Measurements from ENCODE around the gene IPMK. TPM values are rescaled to one million over a fixed set of nuclear protein-coding genes. Genes with fewer than 3 reads are reported as not detected.

Gene IPMK
- total RNA-seq: 8.5 and 11.1 TPM in 2 replicates

- peak; percentile 60 for DNase-seq (ENCODE audit: low read depth)
Measured at GRCh38 chr10:58267713-58268453, at the start of gene IPMK. IPMK (minus strand) TSS chr10:58267894; CDS start chr10:58267611, 283 bp downstream.

- no peak for DNase-seq (ENCODE audit: low read depth)
Measured at GRCh38 chr10:58316874-58317273, 49.2 kb upstream of the IPMK start.

DNA sequence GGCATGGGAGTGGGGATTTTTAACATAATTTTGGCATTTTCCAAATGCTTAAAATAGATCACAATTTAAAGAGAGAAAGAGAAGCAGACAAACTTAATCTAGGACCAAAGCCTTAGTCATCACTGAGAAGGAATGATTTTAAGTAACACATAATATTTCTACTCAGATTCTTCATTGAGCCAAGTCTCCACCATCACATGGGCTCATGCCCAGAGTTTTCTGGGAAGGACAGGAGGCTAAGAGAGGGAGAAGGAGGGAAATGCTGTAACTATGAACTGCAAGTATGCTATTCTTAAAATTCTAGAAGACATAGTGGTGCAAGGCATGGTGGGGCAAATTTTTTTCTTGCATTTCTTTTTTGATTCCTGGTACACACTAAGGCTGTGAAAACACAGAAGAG lies 43.3 kb upstream of the IPMK start:
- DNase-seq (ENCODE audit: low read depth): no peak

DNA sequence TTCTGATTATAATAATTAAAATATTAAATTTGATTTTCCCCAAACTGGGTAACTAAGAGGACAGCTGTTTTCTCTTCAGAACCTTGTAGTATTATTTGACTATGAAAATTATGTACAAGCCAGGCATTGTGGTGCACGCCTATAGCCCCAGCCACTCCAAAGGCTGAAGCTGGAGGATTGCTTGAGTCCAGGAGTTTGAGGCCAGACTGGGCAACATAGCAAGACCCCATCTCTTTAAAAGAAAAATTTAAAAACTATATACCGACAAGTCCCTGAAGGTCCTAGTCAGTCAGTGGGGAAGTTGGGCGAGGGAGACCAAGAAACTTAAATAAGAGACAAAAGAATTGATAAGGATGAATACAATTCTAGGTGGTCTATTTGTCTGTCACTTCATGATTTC lies 40.0 kb upstream of the IPMK start:
- DNase-seq (ENCODE audit: low read depth): no peak

DNA sequence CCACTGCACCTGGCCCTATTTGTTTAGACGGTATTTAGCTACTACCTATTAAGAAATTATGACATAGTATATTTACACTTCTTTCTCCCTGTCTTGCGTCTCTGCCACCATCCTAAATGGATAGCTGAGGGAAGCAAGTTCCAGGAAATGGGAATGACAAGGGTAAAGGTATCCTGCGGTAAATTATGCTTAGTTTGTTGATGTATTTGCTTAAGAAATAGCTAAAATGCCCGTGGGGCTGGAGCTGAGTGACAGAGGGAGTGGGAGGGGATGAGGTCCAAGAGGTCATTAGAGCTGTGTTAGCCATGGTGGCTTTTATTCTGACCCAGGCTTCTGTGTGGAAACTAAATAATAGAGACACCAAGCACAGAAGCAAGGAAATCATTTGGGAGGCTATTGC lies 38.1 kb upstream of the IPMK start:
- DNase-seq (ENCODE audit: low read depth): no peak

GRCh38 chr10:58304099-58304633 lies 36.5 kb upstream of the IPMK start:
- no peak for DNase-seq (ENCODE audit: low read depth)

DNA sequence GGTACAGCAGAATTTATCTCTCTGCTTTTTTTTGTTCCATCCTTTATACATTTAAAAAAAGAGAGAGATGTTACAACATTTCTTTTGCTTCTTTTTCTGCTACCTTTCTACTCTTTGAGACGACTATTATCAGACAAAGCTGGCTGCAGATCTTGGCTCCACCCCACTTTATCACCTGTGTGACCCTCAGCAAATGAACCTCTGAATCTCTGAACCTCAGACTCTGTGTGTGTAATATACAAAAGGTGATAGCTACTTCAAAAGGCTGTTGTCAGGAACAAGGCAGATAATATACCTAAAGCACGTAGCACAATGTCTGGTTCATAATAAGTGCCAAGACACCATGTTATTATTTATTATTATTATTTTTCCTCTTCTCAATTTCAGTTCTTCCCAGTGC lies 34.6 kb upstream of the IPMK start:
- DNase-seq (ENCODE audit: low read depth): no peak

GRCh38 chr10:58300676-58301075 lies 33.0 kb upstream of the IPMK start:
- no peak for DNase-seq (ENCODE audit: low read depth)

DNA sequence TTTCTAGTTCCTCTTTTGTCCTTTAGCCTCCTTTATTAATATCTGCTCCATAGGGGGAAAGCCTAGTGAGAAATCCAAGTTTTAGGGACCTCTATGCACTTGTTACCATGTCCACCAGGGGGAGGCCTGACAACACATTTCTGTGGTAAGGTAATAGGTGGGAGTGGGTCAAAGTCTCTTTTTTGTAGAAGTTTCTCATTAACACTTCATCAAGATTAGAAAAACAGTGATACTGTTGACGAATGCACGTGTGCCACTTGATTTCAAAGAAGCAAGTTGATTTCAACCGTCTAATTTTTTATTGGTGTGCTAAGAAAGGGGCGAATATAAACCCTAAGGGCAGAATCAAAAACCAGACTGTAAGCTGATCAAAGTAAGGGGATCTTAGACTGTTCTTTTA lies 31.9 kb upstream of the IPMK start:
- peak; percentile 62 for DNase-seq (ENCODE audit: low read depth)

DNA sequence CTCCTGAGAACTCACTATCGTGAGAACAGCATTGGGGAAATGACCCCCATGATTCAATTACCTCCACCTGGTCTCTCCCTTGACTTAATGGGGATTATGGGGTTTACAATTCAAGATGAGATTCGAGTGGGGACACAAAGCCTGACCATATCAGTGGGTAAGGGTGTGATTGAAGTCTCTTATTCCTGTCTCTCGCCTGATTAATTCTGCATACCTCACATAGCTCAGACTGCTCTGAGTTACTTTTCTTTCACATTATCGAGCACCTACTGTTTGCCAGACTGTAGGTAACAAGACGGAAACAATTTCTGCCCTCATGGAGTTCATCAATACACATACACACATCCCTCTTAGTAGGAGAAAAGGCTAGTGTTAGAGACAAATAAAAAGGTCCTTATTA lies 26.3 kb upstream of the IPMK start:
- no peak for DNase-seq (ENCODE audit: low read depth)

GRCh38 chr10:58291538-58292174 lies 24.0 kb upstream of the IPMK start:
- DNase-seq (ENCODE audit: low read depth): peak; percentile 58

DNA sequence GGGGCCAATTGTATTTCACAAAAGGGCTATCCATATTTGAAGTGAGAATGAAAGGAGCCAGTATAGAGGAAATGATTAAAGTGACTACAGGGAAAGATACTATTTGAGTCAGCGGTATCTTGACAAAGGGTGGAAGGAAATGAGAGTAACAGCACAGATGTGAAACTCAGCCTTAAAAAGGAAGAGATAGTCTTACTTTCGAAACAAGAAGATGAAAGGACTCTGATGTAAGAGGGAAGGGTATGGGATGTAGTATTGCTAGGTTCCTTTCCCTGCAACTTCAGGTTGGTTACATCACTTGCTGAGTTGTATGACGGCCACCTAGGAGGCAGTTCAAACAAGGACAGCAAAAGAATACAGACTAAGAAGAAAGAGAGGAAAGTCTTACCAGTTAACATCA lies 14.9 kb upstream of the IPMK start:
- DNase-seq (ENCODE audit: low read depth): no peak

DNA sequence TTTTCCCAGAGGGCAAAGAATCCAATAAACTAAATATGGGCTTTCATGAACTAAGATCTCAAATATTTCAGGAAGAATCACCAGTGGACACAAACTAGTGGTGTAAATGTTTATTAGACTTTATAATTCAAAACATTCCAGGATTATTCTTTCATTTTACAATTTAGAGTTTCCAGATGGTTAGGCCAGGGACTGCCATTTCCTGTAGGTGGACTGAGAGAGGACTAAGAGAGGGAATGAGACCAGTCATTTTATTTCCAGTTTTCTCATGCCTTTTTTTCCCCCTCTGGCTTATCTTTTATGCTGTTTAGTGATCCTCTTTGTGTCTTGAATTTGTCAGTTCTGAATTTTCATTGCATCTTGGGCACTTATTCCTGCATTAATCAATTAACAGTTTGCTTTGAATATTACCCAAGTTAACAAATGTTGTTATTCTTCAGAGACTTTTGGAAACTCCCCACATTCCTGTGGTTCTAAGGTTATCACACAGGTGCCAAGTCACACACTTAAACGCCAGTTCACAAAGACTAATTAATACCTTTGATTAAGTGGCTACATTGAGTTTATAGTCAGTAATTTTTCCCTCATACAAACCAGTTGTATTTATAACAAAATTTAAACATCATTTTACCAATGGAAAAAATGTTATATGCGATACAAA lies 13.5 kb upstream of the IPMK start:
- peak; percentile 59 for DNase-seq (ENCODE audit: low read depth)

DNA sequence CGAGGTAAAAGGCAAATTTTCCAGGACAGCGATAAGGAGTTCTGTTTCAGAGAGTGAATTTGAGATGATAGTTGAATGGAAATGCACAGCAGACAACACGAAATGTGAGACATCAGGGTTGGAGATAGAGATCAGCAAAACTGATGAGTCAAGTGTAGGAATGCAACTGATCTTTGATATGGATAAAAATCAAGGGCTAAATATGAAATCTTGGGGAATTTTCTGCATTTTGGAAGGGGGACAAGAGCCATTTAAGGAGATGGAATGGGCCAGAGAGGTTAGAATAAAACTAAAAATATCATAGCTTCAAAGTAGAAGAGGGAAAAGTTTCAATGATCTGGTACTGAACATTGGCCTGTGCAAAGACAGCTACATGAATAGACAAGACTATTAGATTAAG lies 12.8 kb upstream of the IPMK start:
- DNase-seq (ENCODE audit: low read depth): no peak

GRCh38 chr10:58278962-58279307 lies 11.2 kb upstream of the IPMK start:
- DNase-seq (ENCODE audit: low read depth): no peak

- no peak for DNase-seq (ENCODE audit: low read depth)
Measured at GRCh38 chr10:58278274-58278961, 10.7 kb upstream of the IPMK start.

DNA sequence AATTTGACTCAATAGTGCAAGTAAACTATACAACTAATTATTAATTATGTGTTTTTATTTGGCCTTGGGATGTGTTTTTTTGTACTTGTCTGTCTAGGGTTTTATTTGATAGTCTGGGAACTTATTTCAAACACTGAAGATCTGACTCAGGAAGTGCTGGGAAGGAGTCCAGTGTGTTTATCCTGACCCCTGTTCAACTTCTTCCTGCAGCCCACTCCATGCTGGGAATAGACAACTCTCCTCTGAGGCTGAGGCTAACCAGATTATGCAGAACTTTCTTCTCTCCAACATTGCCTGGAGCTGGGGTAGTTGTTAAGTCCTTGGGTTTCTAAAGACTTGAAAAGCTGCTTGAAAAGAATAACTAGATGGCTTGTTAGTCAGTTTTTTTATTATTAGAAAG lies 8.2 kb upstream of the IPMK start:
- peak; percentile 53 for DNase-seq (ENCODE audit: low read depth)

- peak; percentile 47 for DNase-seq (ENCODE audit: low read depth)
Measured at GRCh38 chr10:58275261-58275660, 7.6 kb upstream of the IPMK start.

GRCh38 chr10:58269782-58270290 lies 2.1 kb upstream of the IPMK start:
- no peak for DNase-seq (ENCODE audit: low read depth)

GRCh38 chr10:58268946-58269781 lies 1.5 kb upstream of the IPMK start, which contains the start of gene CISD1:
CISD1 (plus strand) TSS chr10:58269162; CDS start chr10:58269274, 112 bp downstream.
- DNase-seq (ENCODE audit: low read depth): peak; percentile 99

- no peak for DNase-seq (ENCODE audit: low read depth)
Measured at GRCh38 chr10:58268454-58268945, 806 bp upstream of the IPMK start.
